Heart left ventricle (tissue), 16 donors: Measurements from ENCODE around the gene POFUT2. TPM values are rescaled to one million over a fixed set of nuclear protein-coding genes. Genes with fewer than 3 reads are reported as not detected.

ENCODE experiments used
- ATAC-seq, 4 donors: fragments of 200-7000 bp; cut with Tn5 transposase; one replicate each; pipeline ENCODE4 v1.9.1; 2020 to 2022; ENCODE audit warnings: moderate library complexity in 4 of 4, mild to moderate bottlenecking in 3 of 4, moderate number of reproducible peaks in 1 of 4
- DNase-seq, 5 donors: peaks; one replicate each; pipeline ENCODE4 v3.0.0-alpha.2; 2020
- H3K27ac ChIP-seq, 12 donors: fragments of 200-600 bp; sonication (generic) in 4 of 12; one replicate each; pipeline versions ENCODE4 v1.5.0 to v1.8.0; 2016 to 2022; ENCODE audit warnings: mild to moderate bottlenecking in 2 of 12
- H3K27me3 ChIP-seq, 9 donors: fragments of 200-600 bp; sonication (generic) in 2 of 9; one replicate each; pipeline versions ENCODE4 v1.5.1 to v1.8.0; 2016 to 2022; ENCODE audit warnings: mild to moderate bottlenecking in 3 of 9
- H3K36me3 ChIP-seq, 9 donors: fragments of 200-600 bp; sonication (generic) in 2 of 9; one replicate each; pipeline versions ENCODE4 v1.5.0 to v1.8.0; 2018 to 2022; ENCODE audit warnings: mild to moderate bottlenecking in 2 of 9
- H3K4me1 ChIP-seq, 12 donors: fragments of 200-600 bp; sonication (generic) in 4 of 12; one replicate each; pipeline versions ENCODE4 v1.5.0 to v1.8.0; 2016 to 2022; ENCODE audit warnings: mild to moderate bottlenecking in 3 of 12
- H3K4me3 ChIP-seq, 12 donors: fragments of 200-600 bp; sonication (generic) in 4 of 12; one replicate each; pipeline versions ENCODE4 v1.5.0 to v1.8.0; 2017 to 2022; ENCODE audit warnings: mild to moderate bottlenecking in 9 of 12, moderate library complexity in 4 of 12
- H3K9me3 ChIP-seq, 12 donors: fragments of 200-600 bp; sonication (generic) in 4 of 12; one replicate each; pipeline versions ENCODE4 v1.5.0 to v1.8.0; 2016 to 2022; ENCODE audit warnings: mild to moderate bottlenecking in 1 of 12
- CTCF ChIP-seq, 12 donors: fragments of 200-600 bp; sonication (generic) in 4 of 12; IDR thresholded peaks; one replicate each; pipeline versions ENCODE4 v1.5.0 to v1.8.0; 2018 to 2022; ENCODE audit warnings: antibody characterized with exemption in 12 of 12, mild to moderate bottlenecking in 5 of 12
- POLR2A ChIP-seq, 2 donors: fragments of 450-650 bp; IDR thresholded peaks; one replicate each; pipeline ENCODE4 v1.6.1; 2017; ENCODE audit warnings: antibody characterized with exemption in 2 of 2, mild to moderate bottlenecking in 2 of 2, moderate library complexity in 2 of 2
- WGBS, 4 donors: extraction: QIAGEN DNeasy Blood & Tissue Kit in 2 of 4; methylation state at CpG; one replicate each; pipeline versions ENCODE4 v1.1.5 to v1.1.7; 2013 to 2018; 5-methylcytosine and 5-hydroxymethylcytosine counted together
- intact Hi-C, 10 donors: fragments of 100-400 bp; cut with DNase I; formaldehyde crosslinking; loops; one replicate each; pipeline versions ENCODE4 v1.11.1 to v1.14.2; 2022
- polyA plus RNA-seq, 2 donors: library from polyadenylated mRNA; stranded (reverse); fragments of 200-250 nt; gene quantifications; one replicate each; pipeline ENCODE4 v1.2.3, GENCODE V29; 2013
- total RNA-seq, 9 donors: library from RNA; depleted of rRNA in 2 of 9; stranded (reverse); fragments of >200 nt in 2 of 9; fragmentation: NEBNext Ultra II Directional in 3 of 9; extraction: Animal tissue kit (Norgen Biotek cat#: 25700) in 3 of 9; gene quantifications; one replicate each; pipeline versions ENCODE4 v1.1.0 to v1.2.4, GENCODE V29; 2016 to 2023
- donor health status: ischemic (EF 13 %, LVEDD 7.1; RV severe dilation, severe dysfunction).
- donor health status: healthy with polysubstance abuse.
- donor health status: DM: no; HTN: yes; CAD: no.
- donor health status: DM: no; HTN: no; CAD: no.
- donor health status: ischemic (EF 25% LVEDD 6.9; RV normal size, moderate dysfunction).
- donor health status: ischemic (EF 25% LVEDD 5.7; RV mildly dilated, moderate dysfunction).
- donor health status: healthy.
- donor health status: DM: yes; HTN: yes; CAD: no.
- donor health status: ischemic (EF 35%, LVEDD 5.7; RV mildly dilated, moderate dysfunction).
- donor health status: nonischemic (EF 11% LVEDD 7.7; RV severe dilation, severe dysfunction).
- donor health status: DM: yes; HTN: yes; CAD: no.
- donor health status: PGD.
- donor health status: ischemic (EF 29% LVEDD 5.4; RV normal size, mild dysfunction).
- donor health status: nonischemic (EF 23%, LVEDD 6.1; RV moderate dilation, normal function).

The POFUT2 gene
- total and polyA plus RNA-seq, 11 donors: 10.8 to 25.8 (median 18.5) TPM

- Histone ChIP-seq H3K4me1 (peaks cover 10 to 61% (median 45%) of the 10 kb centered on the region in 12 donors), H3K9me3 (peaks cover 0 to 2% (median 0%) of the 10 kb centered on the region in 12 donors), H3K36me3 (peaks cover 0 to 3% (median 0%) of the 10 kb centered on the region in 9 donors), H3K27me3 (no peaks in the 10 kb centered on the region), H3K4me3 (no peak overlapping the region), H3K27ac (peak overlapping the region; percentile 51 to 99 (median 94))
- peak; percentile 97 to 100 (median 99) for TF ChIP-seq CTCF (IDR thresholded peaks at IDR 0.05)
- no peak for TF ChIP-seq POLR2A (IDR thresholded peaks at IDR 0.05)
- ATAC-seq (peak; percentile 71 to 78 (median 74)), DNase-seq (peak; percentile 87 to 94 (median 91))
- 24 to 30% (median 26%) methylated on average over 20 to 24 of the region's 24 CpGs for WGBS, 4 donors
- intact Hi-C loops: loop anchor here (1.0 to 5.0 kb wide), 6 partner anchors 95 to 530 kb away; no protein-coding TSS in a partner anchor
Observed at GRCh38 chr21:45292399-45293219, 4.9 kb upstream of the POFUT2 start.

GRCh38 chr21:45291613-45292398, 4.1 kb upstream of the POFUT2 start:
- peaks cover 0 to under 1% (median 0%) of the 10 kb centered on the region in 12 donors for H3K9me3 ChIP-seq
- H3K4me1 ChIP-seq: peaks cover 10 to 62% (median 46%) of the 10 kb centered on the region in 12 donors
- peak overlapping the region in 11 of 12 donors; percentile 12 to 98 (median 86) for H3K27ac ChIP-seq
- DNase-seq: peak in 2 of 5 donors; percentile 20 to 69
- ATAC-seq: no peak
- H3K36me3 ChIP-seq: peaks cover 0 to 3% (median 0%) of the 10 kb centered on the region in 9 donors
- intact Hi-C loops: loop anchor here (1.0 to 5.0 kb wide), 6 partner anchors 95 to 530 kb away; no protein-coding TSS in a partner anchor
- H3K27me3 ChIP-seq: no peaks in the 10 kb centered on the region
- H3K4me3 ChIP-seq: no peak overlapping the region
- TF ChIP-seq CTCF (IDR thresholded peaks at IDR 0.05): no peak
- TF ChIP-seq POLR2A (IDR thresholded peaks at IDR 0.05): no peak
- WGBS, 4 donors: 72 to 78% (median 74%) methylated on average over 27 to 34 of the region's 34 CpGs

- Histone ChIP-seq H3K27ac (peak overlapping the region in 1 of 12 donors; percentile 98), H3K36me3 (peaks cover 0 to 3% (median 0%) of the 10 kb centered on the region in 9 donors), H3K4me1 (peaks cover 10 to 64% (median 51%) of the 10 kb centered on the region in 12 donors), H3K9me3 (no peaks in the 10 kb centered on the region), H3K4me3 (no peak overlapping the region), H3K27me3 (no peaks in the 10 kb centered on the region)
- intact Hi-C loops: loop anchor here in 5 of 10 donors (5.0 kb wide), 4 partner anchors 96 to 531 kb away; no protein-coding TSS in a partner anchor
- ATAC-seq: no peak
- WGBS, 4 donors: 54 to 58% (median 55%) methylated on average over 13 to 14 of the region's 14 CpGs
- TF ChIP-seq CTCF (IDR thresholded peaks at IDR 0.05) (no peak), POLR2A (IDR thresholded peaks at IDR 0.05) (no peak)
- peak in 1 of 5 donors; percentile 32 for DNase-seq
Observed at GRCh38 chr21:45290948-45291612, 3.4 kb upstream of the POFUT2 start.
